GM12878 (cell line): Measurements from ENCODE around the gene CNTN4. TPM values are rescaled to one million over a fixed set of nuclear protein-coding genes. Genes with fewer than 3 reads are reported as not detected.

Experiments
- ATAC-seq: fragments of 200-7000 bp; cut with Tn5 transposase; 3 replicates; pipeline ENCODE4 v1.9.1; 2020; ENCODE audit warnings: mild to moderate bottlenecking, moderate library complexity
- BruUV-seq: library from RNA; stranded (reverse); fragments of 400-500 nt; replicated peaks from 2 replicates; lab custom pipeline; 2021; lab: Mats Ljungman, UMichigan
- CTCF ChIA-PET: fragments of 300-600 bp; sonication (Branson Sonifier 250); formaldehyde crosslinking; extraction: SDS; loops from one replicate; lab custom pipeline; 2021; ENCODE audit warnings: inconsistent platforms; lab: Yijun Ruan, JAX
- POLR2A ChIA-PET: fragments of 350-600 bp; formaldehyde crosslinking; extraction: SDS; loops from one replicate; lab custom pipeline; 2021; ENCODE audit warnings: inconsistent platforms; lab: Charles Lee
- RAD21 ChIA-PET: fragments of 300-600 bp; sonication (Branson Sonifier 250); formaldehyde crosslinking; loops from one replicate; lab custom pipeline; 2023; ENCODE audit warnings: antibody characterized with exemption; ENCODE audit not compliant: unreplicated experiment; lab: Charles Lee
- SMC1A ChIA-PET: fragments of 300-600 bp; sonication (Branson Sonifier 250); formaldehyde crosslinking; loops from one replicate; lab custom pipeline; 2023; ENCODE audit not compliant: unreplicated experiment, uncharacterized antibody; lab: Charles Lee
- DNase-seq: peaks from one replicate; pipeline ENCODE4 v3.0.0-alpha.2; 2011; ENCODE audit warnings: low read depth, low spot score
- FAIRE-seq: peaks from 3 replicates; lab custom pipeline; 2011; peaks lifted over from hg19 to GRCh38; lab: Jason Lieb, UNC
- H2AFZ ChIP-seq: 2 replicates; pipeline ENCODE4 v1.6.0; 2011; ENCODE audit warnings: low read depth, low read length, control low read depth; ENCODE audit not compliant: control insufficient read depth
- H3K27ac ChIP-seq: 2 replicates; pipeline ENCODE4 v1.5.1; 2011; ENCODE audit warnings: control low read depth; ENCODE audit not compliant: control insufficient read depth, insufficient read depth
- H3K27me3 ChIP-seq, 2 experiments: replicated peaks in 1 of 2; 2 replicates each; pipeline versions ENCODE4 v1.6.0 to v1.6.1; 2011; ENCODE audit warnings: low read length in 1 of 2; ENCODE audit not compliant: control insufficient read depth in 2 of 2, insufficient read depth in 2 of 2
- H3K36me3 ChIP-seq, 2 experiments: 2 replicates each; pipeline ENCODE4 v1.5.1; 2011; ENCODE audit warnings: low read length in 1 of 2; ENCODE audit not compliant: control insufficient read depth in 2 of 2, insufficient read depth in 2 of 2
- H3K4me1 ChIP-seq: 2 replicates; pipeline ENCODE4 v1.6.1; 2011; ENCODE audit warnings: mild to moderate bottlenecking, low read length, moderate library complexity, mixed read lengths; ENCODE audit not compliant: control insufficient read depth, insufficient read depth
- H3K4me2 ChIP-seq: 2 replicates; pipeline ENCODE4 v1.6.0; 2011; ENCODE audit warnings: control low read depth; ENCODE audit not compliant: control insufficient read depth, insufficient read depth
- H3K4me3 ChIP-seq: fragments of 200-600 bp; sonication (generic); 2 replicates; pipeline ENCODE4 v1.5.1; 2016
- H3K79me2 ChIP-seq: 2 replicates; pipeline ENCODE4 v1.6.0; 2011; ENCODE audit warnings: low read length; ENCODE audit not compliant: control insufficient read depth, insufficient read depth
- H3K9ac ChIP-seq: 2 replicates; pipeline ENCODE4 v1.8.0; 2011; ENCODE audit warnings: low read length, control low read depth, mixed read lengths; ENCODE audit not compliant: control insufficient read depth, insufficient read depth
- H3K9me3 ChIP-seq: replicated peaks from 3 replicates; pipeline ENCODE4 v1.5.1; 2011; ENCODE audit warnings: mild to moderate bottlenecking, low read length; ENCODE audit not compliant: control insufficient read depth, insufficient read depth
- H4K20me1 ChIP-seq: 2 replicates; pipeline ENCODE4 v1.6.0; 2011; ENCODE audit not compliant: control insufficient read depth, insufficient read depth
- CBX3 ChIP-seq: fragments of 200-600 bp; sonication (generic); IDR thresholded peaks from 2 replicates; pipeline ENCODE4 v1.6.1; 2016; ENCODE audit warnings: low read depth, borderline replicate concordance
- CHD4 ChIP-seq: fragments of 200-600 bp; sonication (generic); IDR thresholded peaks from 2 replicates; pipeline ENCODE4 v1.6.1; 2016; ENCODE audit warnings: mild to moderate bottlenecking
- IRF3 ChIP-seq: fragments of 450-650 bp; IDR thresholded peaks from 2 replicates; pipeline ENCODE4 v1.6.1; 2014; ENCODE audit warnings: mild to moderate bottlenecking
- NFYB ChIP-seq: IDR thresholded peaks from 2 replicates; pipeline ENCODE4 v1.6.1; 2011; ENCODE audit warnings: low read depth, mild to moderate bottlenecking, low read length, improper control_type of control experiment, moderate library complexity; ENCODE audit not compliant: insufficient read depth
- SIX5 ChIP-seq: IDR thresholded peaks from 2 replicates; pipeline ENCODE4 v1.6.1; 2011; ENCODE audit warnings: mild to moderate bottlenecking, low read depth, low read length, moderate library complexity; ENCODE audit not compliant: severe bottlenecking
- YBX1 ChIP-seq: fragments of 450-650 bp; IDR thresholded peaks from 2 replicates; pipeline ENCODE4 v1.6.1; 2016; ENCODE audit warnings: antibody characterized with exemption
- ZZZ3 ChIP-seq: IDR thresholded peaks from 2 replicates; pipeline ENCODE4 v1.6.1; 2011; ENCODE audit warnings: low read depth; ENCODE audit not compliant: control insufficient read depth, insufficient read length
- in situ Hi-C: fragments of 300-500 bp; cut with MboI; formaldehyde crosslinking; loops from 9 replicates; pipeline ENCODE4 v1.14.3; 2018; ENCODE audit warnings: mixed read lengths
- intact Hi-C: fragments of 100-400 bp; cut with micrococcal nuclease; formaldehyde crosslinking; loops from one replicate; pipeline ENCODE4 v1.14.2; 2022; ENCODE audit not compliant: unreplicated experiment
- polyA plus RNA-seq, 11 experiments: library from polyadenylated mRNA; depleted of rRNA in 4 of 11; unstranded in 6 of 11; stranded (reverse) in 5 of 11; fragments of >200 nt; fragmentation: Nextera tagmentation in 4 of 11; fragmentation: Illumina TruSeq in 1 of 11; extraction: Ambion mirVana in 4 of 11; extraction: Trizol in 1 of 11; gene quantifications; 1 replicate in 1 of 11; 2 replicates in 10 of 11; pipeline versions ENCODE4 v1.2.1 to v1.2.3, GENCODE V29; 2011 to 2016; ENCODE audit warnings: inconsistent platforms in 2 of 11, missing spikeins in 2 of 11, low read depth in 1 of 11
- total RNA-seq, 4 experiments: library from RNA; depleted of rRNA in 3 of 4; stranded (reverse); fragments of >200 nt in 3 of 4; fragmentation: Illumina TruSeq in 1 of 4; extraction: Trizol in 1 of 4; gene quantifications; 2 replicates each; pipeline versions ENCODE4 v1.2.1 to v1.2.3, GENCODE V29; 2013 to 2021
- TF ChIP-seq, protein P1 (sequence below): fragments of 450-650 bp; formaldehyde crosslinking; IDR thresholded peaks from 2 replicates; pipeline ENCODE4 v1.4.0; 2020; ENCODE audit warnings: mild to moderate bottlenecking, moderate library complexity

Gene CNTN4
- total and polyA plus RNA-seq, 10 of the 15 experiments (the other 5 are each of a cell fraction or from before 2014, with no cell fraction given), result 0.05 to 0.43 (median 0.15) TPM; not detected in 1

GRCh38 chr3:2363854-2364253, 265.2 kb downstream of the CNTN4 start (continued):
- no peak for TF ChIP-seq NFYB
- no peak for TF ChIP-seq YBX1
- no peak for TF ChIP-seq SIX5
- TF ChIP-seq IRF3, result no peak
- no peak for TF ChIP-seq CHD4

GRCh38 chr3:2370317-2370716, 271.7 kb downstream of the CNTN4 start:
- Histone ChIP-seq H3K79me2 (no peaks in the 10 kb centered on the region), H3K27me3 (no peaks in the 10 kb centered on the region), H3K4me2 (no peak overlapping the region), H2AFZ (no peak overlapping the region), H3K27ac (no peak overlapping the region), H3K9me3 (no peaks in the 10 kb centered on the region), H3K9ac (no peak overlapping the region), H3K4me3 (no peak overlapping the region), H4K20me1 (no peaks in the 10 kb centered on the region), H3K4me1 (no peaks in the 10 kb centered on the region), H3K36me3 (no peaks in the 10 kb centered on the region)
- no peak for ATAC-seq
- intact Hi-C loops (no loop called here), in situ Hi-C loops (no loop called here)
- CTCF ChIA-PET, result no interaction called here
- BruUV-seq, result no TSS peak
- RAD21 ChIA-PET, result no interaction called here
- SMC1A ChIA-PET, result no interaction called here
- POLR2A ChIA-PET, result no interaction called here
- no peak for DNase-seq
- TF ChIP-seq CBX3 (no peak), ZZZ3 (no peak)
- TF ChIP-seq, protein P1, sequence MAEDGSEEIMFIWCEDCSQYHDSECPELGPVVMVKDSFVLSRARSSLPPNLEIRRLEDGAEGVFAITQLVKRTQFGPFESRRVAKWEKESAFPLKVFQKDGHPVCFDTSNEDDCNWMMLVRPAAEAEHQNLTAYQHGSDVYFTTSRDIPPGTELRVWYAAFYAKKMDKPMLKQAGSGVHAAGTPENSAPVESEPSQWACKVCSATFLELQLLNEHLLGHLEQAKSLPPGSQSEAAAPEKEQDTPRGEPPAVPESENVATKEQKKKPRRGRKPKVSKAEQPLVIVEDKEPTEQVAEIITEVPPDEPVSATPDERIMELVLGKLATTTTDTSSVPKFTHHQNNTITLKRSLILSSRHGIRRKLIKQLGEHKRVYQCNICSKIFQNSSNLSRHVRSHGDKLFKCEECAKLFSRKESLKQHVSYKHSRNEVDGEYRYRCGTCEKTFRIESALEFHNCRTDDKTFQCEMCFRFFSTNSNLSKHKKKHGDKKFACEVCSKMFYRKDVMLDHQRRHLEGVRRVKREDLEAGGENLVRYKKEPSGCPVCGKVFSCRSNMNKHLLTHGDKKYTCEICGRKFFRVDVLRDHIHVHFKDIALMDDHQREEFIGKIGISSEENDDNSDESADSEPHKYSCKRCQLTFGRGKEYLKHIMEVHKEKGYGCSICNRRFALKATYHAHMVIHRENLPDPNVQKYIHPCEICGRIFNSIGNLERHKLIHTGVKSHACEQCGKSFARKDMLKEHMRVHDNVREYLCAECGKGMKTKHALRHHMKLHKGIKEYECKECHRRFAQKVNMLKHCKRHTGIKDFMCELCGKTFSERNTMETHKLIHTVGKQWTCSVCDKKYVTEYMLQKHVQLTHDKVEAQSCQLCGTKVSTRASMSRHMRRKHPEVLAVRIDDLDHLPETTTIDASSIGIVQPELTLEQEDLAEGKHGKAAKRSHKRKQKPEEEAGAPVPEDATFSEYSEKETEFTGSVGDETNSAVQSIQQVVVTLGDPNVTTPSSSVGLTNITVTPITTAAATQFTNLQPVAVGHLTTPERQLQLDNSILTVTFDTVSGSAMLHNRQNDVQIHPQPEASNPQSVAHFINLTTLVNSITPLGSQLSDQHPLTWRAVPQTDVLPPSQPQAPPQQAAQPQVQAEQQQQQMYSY, result no peak
- FAIRE-seq, result no peak
